HL-60/S4 (cell line): ENCODE measurements around the gene PHIP.
"Not testable (repeated sequence)": the region's sequence is repeated elsewhere in the genome, so short reads cannot be mapped to it uniquely, and the experiment has no call there.

ENCODE experiments used
- in situ Hi-C: fragments of 300-500 bp; cut with MboI; formaldehyde crosslinking; loops from 2 replicates; pipeline ENCODE4 v1.14.3; 2022; ENCODE audit warnings: low sequenced_read_pairs

Gene PHIP

DNA sequence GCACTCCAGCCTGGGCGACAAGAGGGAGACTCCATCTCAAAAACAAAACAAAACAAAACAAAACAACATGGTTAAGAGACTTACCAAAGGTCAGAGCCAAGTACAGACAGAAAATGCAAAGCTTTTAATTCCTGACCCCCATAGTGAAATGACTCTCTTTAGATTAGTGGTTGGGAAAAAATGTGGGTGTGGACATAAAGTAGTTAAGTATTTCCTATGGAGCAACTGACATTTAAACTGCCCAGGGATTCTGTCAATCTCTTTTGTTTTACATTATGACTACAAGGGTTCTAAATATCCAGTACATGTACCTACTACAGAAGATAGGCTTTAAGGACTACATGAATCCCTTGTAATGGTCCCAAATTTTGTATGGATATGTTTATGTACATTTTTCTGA, 135.6 kb downstream of the PHIP start:
- in situ Hi-C loops: no loop called here

- in situ Hi-C loops: no loop called here
Measured at GRCh38 chr6:78936515-78936914, 141.5 kb downstream of the PHIP start.

GRCh38 chr6:78935553-78935952, 142.5 kb downstream of the PHIP start:
- in situ Hi-C loops: no loop called here

GRCh38 chr6:78925317-78925716, 152.7 kb downstream of the PHIP start:
- in situ Hi-C loops: no loop called here

DNA sequence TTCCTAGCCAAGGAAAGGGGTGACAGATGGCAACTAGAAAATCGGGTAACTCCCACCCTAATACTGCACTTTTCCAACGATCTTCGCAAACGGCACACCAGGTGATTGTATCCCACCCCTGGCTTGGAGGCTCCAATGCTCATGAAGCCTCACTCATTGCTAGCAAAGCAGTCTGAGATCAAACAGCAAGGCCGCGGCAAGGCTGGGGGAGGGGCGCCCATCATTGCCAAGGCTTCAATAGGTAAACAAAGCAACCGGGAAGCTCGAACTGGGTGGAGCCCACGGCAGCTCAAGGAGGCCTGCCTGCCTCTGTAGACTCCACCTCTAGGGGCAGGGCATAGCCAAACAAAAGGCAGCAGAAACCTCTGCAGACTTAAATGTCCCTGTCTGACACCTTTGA, 156.9 kb downstream of the PHIP start:
- in situ Hi-C loops: not testable (repeated sequence)

GRCh38 chr6:78917788-78918187, 160.3 kb downstream of the PHIP start:
- in situ Hi-C loops: no loop called here

- in situ Hi-C loops: no loop called here
Measured at GRCh38 chr6:78916411-78916810, 161.6 kb downstream of the PHIP start.

DNA sequence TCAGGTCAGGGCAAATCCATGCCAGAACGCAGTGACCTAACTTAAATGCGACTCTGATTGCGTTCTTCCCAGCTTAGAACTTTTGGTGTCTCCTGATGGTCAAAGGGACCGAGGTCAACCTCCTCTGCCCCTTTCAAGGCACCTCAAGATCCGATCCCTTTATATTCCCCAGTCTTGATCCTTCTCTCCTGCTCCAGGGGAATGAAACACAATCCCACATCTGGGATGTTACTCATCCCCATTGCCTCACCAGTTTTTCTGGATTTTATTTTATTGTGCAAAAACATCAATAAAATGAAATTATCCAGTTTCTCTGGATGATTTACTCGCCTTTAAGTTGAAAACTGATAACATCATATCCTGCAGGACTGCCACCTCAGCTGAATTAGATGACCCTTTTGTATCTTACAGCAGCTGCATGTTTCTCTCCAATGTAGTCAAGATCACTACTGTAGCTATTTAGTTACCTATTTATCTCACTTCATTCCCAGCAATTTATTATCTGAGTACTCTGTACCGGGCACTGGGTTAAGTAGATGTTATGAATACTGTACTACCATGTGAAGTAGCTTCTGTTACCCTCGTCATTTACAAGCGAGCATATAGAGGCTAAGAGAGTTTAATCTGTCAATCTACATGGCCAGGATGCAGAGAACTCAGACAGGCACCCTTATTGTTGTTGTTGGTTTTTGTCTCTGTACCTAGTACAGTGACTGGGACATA, 166.7 kb downstream of the PHIP start:
- in situ Hi-C loops: no loop called here

DNA sequence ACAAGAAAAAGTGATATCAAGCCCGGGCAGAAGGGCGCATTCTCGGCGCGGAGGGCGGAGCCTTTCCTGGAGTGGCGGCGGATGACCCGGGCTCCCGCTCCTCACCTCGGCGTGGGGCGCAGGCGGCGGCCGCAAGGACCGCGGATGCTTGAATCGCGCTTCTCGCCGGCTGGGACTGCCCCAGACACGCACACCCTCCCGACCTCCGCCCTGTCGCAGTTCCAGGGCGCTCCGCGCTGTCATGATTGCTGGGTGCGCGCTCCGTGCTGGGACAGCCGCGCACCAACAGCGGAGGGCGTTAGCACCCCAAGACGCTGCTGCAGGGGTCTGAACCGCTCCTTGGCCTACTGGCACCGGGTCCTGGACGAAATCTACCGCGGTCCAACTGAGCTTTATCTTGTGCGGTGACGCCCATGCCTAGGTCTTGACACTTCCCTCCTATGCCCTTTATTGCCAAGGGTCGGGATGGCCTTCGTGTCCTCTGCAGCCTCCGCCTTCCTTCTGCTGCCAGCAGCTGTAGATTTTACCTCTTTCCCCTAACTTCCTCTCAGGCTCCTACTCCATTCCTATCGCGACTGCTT, 167.4 kb downstream of the PHIP start:
- in situ Hi-C loops: no loop called here

GRCh38 chr6:78910010-78910409, 168.0 kb downstream of the PHIP start:
- in situ Hi-C loops: no loop called here

- in situ Hi-C loops: no loop called here
Measured at GRCh38 chr6:78909391-78909790, 168.7 kb downstream of the PHIP start.

DNA sequence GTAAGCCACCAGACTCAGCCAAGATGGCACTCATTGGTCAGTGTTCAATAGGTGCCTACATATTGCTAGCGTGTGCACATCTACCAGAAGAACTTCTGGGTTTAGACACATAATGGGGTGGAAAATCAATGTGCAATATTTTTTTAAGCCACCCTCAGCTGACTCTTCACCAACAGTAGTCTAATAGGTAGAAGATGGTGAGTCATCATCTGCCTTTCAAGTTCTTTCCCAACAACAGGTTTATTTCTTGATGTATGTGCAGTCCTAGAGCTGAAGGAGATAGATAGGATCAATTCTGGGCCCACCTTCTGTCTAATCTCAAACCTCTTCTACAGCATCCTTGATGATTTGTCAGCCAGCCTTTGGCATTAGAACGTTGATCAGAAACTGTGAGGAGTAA, 169.4 kb downstream of the PHIP start:
- in situ Hi-C loops: no loop called here

GRCh38 chr6:78896227-78896626, 181.8 kb downstream of the PHIP start:
- in situ Hi-C loops: no loop called here

DNA sequence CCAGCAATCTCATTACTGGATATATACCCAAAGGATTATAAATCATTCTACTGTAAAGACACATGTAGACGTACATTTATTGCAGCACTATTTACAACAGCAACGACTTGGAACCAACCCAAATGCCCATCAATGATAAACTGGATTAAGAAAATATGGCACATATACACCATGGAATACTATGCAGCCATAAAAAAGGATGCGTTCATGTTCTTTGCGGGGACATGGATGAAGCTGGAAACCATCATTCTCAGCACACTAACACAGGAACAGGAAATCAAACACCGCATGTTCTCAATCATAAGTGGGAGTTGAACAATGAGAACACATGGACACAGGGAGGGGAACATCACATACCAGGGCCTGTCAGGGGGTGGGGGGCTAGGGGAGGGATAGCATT, 188.2 kb downstream of the PHIP start:
- in situ Hi-C loops: not testable (repeated sequence)
